Myometrial cell (primary cell): ENCODE measurements around the gene HSH2D. TPM values are rescaled to one million over a fixed set of nuclear protein-coding genes. Genes with fewer than 3 reads are reported as not detected.

Experiments
- total RNA-seq: library from RNA; depleted of rRNA; stranded (reverse); fragments of >200 nt; gene quantifications from 2 replicates; pipeline ENCODE4 v1.2.3, GENCODE V29; 2015

HSH2D gene
- not detected in 2 replicates for total RNA-seq

DNA sequence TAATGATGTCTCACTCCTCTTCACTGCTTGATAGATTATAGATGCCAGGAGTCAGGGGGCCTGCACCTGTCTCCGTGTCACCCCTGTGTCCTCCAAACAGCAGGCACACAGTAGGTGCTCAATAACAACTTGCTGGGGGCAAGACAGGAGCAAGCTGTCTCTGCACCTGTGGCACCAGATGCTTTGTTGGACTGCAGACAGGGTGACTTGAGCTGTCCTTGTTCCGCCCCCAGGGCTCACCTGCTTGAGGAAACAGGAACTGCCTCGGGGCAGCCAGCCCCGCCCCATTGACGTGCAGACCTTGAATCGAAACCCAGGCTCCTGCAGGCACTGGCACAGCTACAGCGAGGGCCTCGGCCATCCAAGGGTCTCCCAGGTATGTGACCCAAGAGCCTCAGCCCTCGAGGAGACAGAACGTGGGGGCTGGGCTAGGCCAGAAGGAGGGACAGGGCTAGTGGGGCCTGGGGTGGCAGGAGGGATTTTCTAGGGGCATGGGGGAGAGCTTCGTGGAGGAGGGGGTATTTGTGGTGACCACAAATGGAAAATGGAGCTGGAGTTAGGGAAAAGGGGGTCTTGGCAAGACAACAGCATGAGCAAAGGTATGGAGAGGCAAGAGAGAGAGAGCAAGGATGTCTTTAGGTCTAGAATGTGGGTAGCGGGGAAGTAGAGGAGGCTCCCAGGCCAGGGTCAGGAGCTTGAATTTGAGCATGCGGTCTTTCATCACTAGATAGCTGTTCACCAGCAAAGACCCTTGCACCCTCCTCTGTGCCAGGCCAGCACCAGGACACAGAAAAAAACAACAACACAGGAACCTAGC lies at the start of gene HSH2D:
Gene HSH2D (plus strand): TSS at position 287 of the 817 bp plus-strand sequence. CDS start 5,066 bp downstream, outside the sequence.

GRCh38 chr19:16111160-16111908 lies 32.2 kb upstream of the HSH2D start, which contains the start of gene RAB8A:
TSS of gene RAB8A (plus strand) at chr19:16111889. CDS start at chr19:16111902, 13 bp downstream.

DNA sequence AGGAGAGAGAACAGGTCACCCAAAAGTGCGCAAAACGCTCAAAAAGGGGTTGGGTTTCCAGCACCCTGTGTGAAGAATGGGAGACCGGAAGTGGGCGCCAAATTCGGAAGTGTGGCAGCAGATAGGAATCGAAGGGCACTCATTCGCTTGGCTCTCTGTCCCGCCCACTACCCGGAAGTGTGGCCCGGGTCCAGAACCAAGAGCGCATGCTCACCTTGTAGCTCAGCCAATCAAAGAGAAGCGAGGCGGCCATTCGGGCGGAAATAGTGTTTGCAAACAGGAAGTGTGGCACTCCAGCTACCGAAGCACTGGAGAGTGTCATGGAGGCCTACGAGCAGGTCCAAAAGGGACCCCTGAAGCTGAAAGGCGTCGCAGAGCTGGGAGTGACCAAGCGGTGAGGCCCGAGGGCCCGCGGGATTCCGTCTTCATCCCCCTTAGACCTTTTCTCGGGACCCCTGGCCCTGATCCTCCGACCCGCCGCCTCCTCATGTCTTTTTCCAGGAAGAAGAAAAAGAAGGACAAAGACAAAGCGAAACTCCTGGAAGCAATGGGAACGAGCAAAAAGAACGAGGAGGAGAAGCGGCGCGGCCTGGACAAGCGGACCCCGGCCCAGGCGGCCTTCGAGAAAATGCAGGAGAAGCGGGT lies 41.8 kb downstream of the HSH2D start, which contains the start of gene FAM32A:
Gene FAM32A (plus strand): TSS at position 288 of the 645 bp plus-strand sequence. CDS start 33 bp downstream, at position 321.

DNA sequence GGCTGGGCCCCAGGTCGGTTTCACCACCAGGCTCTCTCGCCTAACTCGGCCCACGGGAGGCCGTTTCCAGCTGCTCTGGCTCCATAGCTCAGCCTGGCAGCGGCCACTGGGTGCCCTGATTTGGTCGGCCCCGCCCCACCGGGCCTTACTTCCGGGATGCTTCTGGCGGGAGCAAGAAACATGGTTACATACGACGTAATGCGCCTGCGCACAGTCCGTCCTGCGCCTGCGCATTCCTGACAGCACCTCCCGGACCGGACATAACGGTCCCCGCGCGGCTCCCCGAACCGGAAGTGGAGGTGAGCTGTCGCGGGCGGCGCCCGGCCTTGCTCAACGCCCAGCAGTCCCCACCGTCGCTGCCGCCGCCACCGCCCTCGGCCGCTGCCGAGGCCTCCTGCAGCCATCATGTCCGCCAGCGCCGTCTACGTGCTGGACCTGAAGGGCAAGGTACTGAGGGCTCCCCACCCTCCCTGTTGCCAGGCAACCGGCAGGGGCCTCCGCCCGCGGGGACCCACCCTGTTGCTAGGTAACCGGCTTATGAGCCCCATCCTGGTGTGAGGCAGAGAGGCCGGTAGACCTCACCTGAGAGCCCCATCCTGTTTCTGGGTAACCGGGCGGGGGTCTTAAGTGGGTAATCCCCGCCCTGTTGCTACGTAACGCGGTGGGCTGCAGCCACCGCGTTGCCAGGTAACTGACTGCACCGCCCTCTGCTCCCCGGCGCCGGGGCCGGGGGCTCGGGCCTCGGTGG lies 54.3 kb downstream of the HSH2D start, which contains the start of gene AP1M1:
Gene AP1M1 (plus strand): TSS at position 290 of the 748 bp plus-strand sequence. CDS start 116 bp downstream, at position 406.

Other genes starting within 250 kb of the HSH2D start
- not detected in 2 replicates for gene CYP4F2, start 245.6 kb upstream of the HSH2D start, total RNA-seq
- gene CYP4F11, start 209.2 kb upstream of the HSH2D start, total RNA-seq, result not detected in 2 replicates
- not detected in 2 replicates for gene OR10H4, start 194.7 kb upstream of the HSH2D start, total RNA-seq
- 1,086 and 1,287 TPM in 2 replicates for gene TPM4, start 67.2 kb upstream of the HSH2D start, total RNA-seq
- gene RAB8A, start 31.8 kb upstream of the HSH2D start, total RNA-seq, result 55.6 and 62.0 TPM in 2 replicates
- not detected in 2 replicates for gene CIB3, start 29.8 kb downstream of the HSH2D start, total RNA-seq
- 103 and 112 TPM in 2 replicates for gene FAM32A, start 41.7 kb downstream of the HSH2D start, total RNA-seq
- gene AP1M1, start 54.2 kb downstream of the HSH2D start, total RNA-seq, result 180 and 189 TPM in 2 replicates
- gene KLF2, start 181.1 kb downstream of the HSH2D start, total RNA-seq, result 0.58 and 1.9 TPM in 2 replicates